Measurements from ENCODE around the gene ADAM22. TPM values are rescaled to one million over a fixed set of nuclear protein-coding genes. Genes with fewer than 3 reads are reported as not detected.
"Not testable (repeated sequence)": the region's sequence is repeated elsewhere in the genome, so short reads cannot be mapped to it uniquely, and the experiment has no call there.

Gene ADAM22
- total RNA-seq, 1 donor from 2014 or later, result 5.5 TPM

DNA sequence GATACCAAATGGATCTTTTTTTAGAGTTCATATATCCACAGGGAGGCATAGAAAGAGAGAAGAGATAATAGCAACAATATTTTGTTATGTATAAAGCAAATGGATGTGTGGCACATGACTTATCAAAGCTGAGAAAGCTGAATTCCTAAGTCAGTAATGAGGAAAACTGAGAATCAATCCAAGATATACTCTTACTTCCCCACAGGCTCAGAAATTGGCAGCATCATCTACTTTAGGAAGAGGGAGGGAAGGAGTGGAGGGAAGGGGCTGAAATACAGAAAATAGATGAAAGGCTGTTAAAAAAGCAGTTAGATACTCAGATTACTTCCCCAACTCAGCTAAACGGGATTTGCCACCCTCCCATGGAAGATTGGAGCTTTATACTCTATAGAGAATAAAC lies 222.3 kb downstream of the ADAM22 start:
- no peak for DNase-seq (ENCODE audit: low spot score)

DNA sequence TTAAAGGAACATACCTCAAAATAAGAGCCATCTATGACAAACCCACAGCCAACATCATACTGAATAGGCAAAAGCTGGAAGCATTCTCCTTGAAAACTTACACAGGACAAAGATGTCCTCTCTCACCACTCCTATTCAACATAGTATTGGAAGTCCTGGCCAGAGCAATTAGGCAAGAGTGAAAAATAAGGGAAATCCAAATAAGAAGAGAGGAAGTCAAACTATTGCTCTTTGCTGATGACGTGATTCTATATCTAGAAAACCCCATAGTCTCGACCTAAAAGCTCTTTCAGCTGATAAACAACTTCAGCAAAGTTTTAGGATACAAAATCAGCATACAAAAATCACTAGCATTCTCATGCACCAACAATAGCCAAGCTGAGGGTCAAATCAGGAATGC lies 225.7 kb downstream of the ADAM22 start:
- not testable (repeated sequence) for DNase-seq (ENCODE audit: low spot score)

DNA sequence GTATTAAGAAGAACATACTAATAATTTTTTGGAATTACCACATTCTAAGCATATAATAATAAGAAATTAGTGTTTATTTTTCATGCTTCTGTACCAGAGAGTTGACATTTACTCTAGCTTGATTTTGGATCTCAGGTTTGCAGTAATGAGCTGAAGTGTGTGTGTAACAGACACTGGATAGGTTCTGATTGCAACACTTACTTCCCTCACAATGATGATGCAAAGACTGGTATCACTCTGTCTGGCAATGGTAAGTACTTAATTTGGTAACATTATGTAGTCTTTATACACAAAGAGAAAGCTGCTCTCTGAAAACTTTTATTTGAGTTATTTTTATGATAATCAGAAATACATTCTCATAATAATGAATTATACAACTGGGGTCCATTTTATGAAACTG lies 231.6 kb downstream of the ADAM22 start:
- DNase-seq (ENCODE audit: low spot score), result no peak

DNA sequence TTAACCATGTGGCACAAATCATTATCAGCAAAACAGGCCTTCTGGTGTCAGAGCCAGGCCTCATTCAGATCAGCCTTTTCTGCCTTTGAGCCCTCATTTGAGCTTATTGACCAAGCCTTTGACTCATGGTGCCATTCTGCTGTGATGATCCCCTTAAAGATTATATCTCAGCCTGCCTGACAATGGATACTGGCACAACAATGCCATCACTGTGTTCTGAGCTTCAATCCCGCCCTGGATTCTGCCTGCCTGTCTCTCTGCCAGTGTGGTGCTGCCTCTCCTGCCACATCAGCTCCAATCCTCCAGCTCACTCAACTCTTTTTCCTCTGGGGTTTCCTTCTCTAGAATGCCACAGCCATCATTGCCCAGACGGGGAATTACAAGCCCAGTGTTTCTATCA lies 233.2 kb downstream of the ADAM22 start:
- no peak for DNase-seq (ENCODE audit: low spot score)

DNA sequence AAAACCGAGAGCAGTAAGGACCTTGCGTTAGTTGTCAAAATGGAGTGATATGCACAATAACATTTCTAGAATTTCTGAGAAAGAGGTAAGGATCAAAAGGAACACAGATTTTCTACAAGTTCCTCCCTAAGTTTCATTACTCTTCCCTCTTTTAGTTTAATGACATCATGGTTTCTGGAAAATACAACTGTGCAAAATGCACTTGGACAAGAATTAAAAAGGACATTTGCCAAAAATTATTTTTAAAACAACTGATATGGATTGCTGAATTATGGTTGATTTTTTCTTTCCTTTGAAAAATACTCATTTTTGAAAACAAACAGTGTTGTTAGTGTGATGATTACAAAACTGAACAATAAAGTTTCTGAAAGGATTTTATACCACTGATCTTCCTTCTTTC lies 233.7 kb downstream of the ADAM22 start:
- no peak for DNase-seq (ENCODE audit: low spot score)

DNA sequence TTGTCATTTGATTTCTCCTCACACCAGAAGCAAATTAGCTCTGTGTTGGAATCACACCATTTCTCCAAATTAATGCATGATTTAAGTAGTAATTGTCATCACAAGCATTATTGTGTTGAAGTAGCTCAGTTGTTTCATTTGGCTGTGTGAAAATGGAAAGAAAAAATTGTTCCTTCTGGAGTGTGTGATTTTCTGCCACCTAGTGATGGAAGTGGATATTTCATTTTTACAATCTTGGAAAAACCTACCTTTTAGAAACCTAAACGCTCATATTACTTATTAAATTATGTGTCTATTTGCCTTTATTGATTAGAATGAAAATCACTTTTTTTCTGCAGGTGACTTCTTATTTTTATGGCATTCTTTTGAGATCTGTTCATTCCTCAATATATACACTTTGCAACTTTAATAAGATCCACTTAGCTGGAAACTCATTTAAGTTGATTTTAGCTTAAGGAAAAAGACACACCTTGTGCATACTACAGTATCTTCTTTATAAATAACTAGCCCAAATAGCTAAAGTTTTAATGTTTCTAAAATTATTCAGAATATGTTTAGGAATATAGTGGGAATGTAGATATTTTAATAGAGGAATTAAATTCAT lies 235.8 kb downstream of the ADAM22 start:
- DNase-seq (ENCODE audit: low spot score), result peak; percentile 34

DNA sequence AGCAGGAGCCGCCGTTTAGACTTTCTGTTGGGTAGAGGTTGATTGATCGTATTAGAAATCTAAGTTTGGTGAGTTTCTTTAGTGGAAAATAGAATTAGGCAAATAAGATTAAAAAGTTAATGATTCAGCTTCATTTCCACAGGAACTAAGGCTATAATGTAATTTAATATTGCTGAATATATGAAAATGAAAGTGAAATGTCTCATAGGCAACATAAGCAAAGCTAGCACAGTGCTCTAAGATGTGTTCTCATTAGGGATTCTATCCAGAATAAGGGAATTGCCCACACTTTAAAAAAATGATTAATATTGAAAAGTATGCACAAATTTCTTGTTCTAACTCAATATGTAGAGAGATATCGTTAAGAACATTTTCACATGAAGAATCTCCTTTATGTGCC lies 238.8 kb downstream of the ADAM22 start:
- DNase-seq (ENCODE audit: low spot score), result no peak

DNA sequence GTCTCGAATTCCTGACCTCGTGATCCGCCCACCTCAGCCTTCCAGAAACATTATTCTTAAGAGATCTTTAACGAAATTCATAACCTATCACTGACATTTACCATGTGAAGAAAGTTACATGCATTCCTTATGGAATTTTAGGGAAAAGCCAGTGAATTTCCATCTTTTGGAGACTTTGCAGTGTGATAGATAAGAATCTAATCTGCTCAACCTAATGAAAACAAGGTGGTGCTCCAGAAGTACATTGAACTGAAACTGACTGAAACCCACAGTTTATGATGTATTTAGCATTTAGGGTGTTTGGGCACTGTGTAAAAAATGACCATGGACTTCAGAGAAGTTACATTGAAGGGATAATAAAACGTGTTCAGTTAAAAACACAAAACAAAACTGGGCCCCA lies 242.1 kb downstream of the ADAM22 start:
- DNase-seq (ENCODE audit: low spot score), result no peak

DNA sequence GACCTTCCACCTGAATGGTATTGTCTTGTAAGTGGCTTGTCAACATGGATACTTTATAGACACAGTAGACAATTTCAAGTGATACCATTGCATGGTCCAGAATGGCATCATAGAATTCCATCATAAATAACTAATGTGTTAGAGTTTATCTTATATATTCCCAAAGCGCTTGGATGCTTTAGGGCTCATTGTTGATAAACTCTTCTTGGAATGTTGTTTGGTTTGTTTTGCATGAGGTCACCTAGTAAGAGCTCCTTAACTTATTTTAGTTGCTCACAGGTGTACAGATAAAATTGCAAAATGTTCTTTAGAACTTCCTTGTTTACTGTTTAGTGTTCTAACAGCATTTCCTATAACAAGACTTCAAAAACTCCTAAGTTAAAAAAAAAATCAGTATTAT lies 249.0 kb downstream of the ADAM22 start:
- DNase-seq (ENCODE audit: low spot score), result no peak

DNA sequence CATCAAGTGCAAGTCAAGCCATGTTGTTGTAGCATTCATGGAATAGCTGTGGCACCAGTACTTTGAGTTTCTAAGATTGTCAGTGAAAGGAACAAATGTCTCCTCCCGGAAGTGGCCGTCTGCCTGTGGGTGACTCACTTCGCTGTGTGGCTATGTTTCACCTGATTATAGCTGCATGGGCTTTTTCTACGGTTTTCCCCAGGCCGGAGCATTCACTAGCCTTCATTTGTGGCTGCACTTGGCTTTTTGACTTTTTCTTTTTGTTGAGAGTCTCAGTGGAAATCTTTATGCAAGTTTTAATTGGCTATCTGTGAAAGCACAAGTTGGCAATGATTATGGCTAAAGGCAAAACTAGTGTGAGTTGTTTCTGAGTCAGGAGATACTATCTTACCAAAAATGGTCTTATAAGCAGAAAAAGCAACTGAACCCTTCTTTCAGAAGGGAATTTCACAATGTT lies 250.8 kb downstream of the ADAM22 start:
- DNase-seq (ENCODE audit: low spot score), result no peak

DNA sequence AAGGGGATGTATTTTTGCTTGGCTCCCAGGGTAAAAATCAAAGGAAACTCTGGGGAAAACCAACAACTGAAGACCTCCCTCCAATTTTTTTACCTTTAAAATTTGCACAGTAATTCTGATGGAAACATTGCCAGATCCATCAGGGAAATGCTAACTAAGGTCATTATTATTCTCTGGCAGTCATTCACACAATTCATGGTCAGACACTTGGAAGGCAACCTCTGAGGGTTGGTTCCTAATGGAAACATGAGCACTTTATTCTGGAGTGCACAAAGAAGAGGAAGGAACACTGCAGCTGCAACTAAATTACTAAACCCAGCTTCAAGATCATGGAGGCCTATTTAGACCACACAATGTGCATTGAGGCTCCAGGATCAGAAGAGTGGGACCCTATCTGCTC lies 251.6 kb downstream of the ADAM22 start:
- DNase-seq (ENCODE audit: low spot score), result no peak

DNA sequence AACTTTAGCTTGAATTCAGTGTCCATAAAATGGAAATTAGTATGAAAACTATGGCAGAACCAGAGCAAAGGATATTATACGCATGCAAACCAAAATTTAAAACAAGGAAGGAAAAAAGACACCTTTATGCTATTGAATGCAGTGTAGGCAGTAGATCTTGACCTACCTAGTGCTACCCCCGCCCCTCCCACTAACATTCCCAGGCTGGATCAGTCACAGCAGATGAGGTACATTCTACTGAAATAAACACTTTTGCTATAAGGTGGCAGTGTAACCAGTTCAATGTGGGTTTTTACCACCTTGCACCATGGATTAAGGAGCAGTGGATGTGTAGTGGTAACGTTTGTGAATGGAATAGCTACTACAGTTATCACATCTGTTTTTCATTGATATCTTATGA lies 257.9 kb downstream of the ADAM22 start:
- DNase-seq (ENCODE audit: low spot score), result no peak

DNA sequence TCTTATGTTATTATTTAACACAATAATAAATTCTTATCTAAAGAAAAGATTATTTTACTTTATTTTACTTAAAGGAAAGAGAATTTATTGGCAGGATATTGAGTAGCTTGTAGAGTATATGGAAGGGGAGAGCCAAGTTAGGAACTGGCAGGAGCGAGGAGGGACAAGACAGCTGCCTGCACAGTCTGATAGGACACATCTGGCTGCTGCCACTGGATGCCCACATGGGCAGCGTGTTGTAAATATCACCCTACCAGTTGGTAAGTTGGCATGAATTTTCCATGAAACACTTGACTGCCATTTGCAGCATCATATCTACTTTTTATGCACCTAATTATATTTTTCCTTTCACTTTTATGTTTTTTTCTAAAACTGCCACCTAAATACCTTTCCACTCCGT lies 266.2 kb downstream of the ADAM22 start:
- DNase-seq (ENCODE audit: low spot score), result no peak

DNA sequence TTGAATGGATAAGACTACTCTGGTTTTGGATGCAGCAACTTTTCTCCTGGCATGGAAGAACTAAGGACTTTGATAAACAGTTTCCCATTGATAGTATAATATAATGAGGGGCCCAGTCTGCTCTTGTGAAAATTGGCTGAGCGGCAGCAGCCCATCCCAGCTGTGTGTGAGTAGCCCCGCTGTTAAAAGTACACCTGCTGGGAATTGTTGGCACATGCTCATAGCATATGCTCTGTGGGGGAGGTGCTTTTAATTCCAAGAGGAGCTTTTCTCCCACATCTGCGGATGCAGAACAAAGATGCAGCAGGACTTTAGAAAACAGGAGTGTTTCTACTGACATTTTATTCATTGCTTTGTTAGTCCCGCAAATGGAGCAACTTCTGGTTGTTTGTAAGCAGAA lies 266.7 kb downstream of the ADAM22 start:
- DNase-seq (ENCODE audit: low spot score), result no peak

DNA sequence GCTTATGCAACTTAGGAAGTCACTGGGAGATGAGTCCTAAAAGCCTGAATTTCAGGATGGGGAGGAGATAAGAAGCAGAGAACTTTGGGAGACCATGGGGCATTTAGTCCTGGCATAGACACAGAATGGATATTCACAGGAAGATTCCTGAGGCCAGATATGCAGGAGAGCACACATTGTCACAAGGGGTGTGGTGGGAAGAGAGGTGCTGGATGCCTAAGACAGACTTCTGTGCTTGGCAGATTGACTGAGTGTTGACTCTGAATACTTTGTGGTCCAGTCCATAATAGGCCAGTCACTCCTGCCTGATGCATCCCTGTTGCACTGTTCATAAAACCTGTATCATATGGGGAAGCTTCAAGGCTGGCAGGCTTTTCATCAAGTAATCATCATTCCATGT lies 267.3 kb downstream of the ADAM22 start:
- DNase-seq (ENCODE audit: low spot score), result no peak

DNA sequence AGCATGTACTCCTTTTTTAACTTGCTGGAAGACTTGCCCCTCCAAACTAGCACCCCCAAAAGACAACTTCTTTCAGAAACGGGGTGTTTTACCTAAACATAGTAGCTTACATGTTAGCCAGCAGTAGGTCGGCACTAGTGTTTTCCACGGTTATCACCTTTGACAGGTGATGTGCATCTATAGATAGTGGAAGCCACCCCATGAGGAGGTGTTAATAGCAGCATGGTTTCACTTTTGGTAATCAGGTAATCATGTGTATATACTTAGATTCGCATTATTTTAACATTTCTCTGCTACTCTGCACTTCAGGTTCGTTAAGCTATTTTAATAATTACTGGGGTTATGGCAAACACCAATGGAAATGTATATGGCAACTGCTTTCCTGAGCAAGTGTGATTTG lies 268.2 kb downstream of the ADAM22 start:
- no peak for DNase-seq (ENCODE audit: low spot score)

DNA sequence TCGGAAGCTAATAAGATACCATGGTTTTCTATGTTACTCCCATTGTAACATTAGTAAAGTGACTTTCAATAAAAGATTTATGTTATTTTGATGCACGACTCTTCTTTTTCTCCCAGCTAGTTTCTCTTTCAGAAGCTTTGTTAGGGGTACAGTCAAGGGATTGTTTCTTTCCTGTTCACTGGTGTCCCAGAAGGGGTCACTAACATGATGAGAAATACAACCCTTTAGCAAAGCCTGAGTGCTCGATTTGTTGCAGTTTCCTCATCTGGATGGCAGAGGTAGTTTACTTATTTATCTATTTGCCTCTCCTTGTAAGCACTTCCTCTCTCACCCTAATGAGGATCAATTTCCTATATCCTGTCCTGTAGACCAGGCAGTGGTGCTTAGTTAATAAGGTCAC lies 268.7 kb downstream of the ADAM22 start:
- no peak for DNase-seq (ENCODE audit: low spot score)

DNA sequence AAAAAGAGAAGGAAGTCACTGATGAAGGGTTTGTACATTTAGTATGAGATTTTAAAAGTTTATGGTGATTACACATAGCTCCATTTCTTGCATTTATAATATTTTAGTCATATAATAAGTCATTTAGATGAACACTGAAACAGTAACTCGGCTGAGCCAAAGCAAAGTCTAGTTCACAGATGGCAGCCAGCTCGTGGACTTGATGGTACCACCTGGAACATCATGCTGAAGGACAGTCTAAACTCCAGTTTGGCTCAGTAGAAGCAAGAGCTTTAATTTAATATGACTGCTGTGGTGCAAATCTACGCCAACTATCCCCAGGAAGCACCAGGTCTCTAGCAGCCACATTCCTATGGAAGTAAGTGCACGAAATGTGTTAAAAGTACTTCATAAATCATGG lies 269.4 kb downstream of the ADAM22 start:
- no peak for DNase-seq (ENCODE audit: low spot score)

DNA sequence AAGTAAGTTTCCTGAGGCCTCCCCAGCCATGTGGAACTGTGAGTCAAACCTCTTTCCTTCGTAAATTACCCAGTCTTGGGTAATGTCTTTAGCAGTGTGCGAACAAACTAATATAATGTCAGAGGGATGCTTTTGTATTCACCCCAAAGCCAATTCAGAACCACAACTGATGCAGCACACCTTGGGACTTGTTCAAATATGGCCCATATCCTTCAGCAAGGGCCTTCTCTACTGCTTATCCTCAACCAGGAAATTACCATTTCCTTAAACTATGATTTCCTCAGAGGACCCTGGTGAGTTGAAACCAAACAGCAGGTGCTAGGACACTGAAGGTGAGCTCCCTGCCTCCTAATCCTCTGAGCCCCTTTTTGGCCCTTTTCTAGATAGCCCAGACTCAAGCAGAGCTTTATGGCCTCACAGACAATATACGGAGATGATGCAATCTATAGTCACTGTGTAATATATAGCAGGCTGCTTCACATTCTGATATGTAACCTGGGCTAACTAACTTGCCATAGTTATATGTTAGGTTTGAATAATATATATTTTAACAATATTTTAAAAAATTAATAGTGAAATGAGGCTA lies 270.6 kb downstream of the ADAM22 start:
- no peak for DNase-seq (ENCODE audit: low spot score)

DNA sequence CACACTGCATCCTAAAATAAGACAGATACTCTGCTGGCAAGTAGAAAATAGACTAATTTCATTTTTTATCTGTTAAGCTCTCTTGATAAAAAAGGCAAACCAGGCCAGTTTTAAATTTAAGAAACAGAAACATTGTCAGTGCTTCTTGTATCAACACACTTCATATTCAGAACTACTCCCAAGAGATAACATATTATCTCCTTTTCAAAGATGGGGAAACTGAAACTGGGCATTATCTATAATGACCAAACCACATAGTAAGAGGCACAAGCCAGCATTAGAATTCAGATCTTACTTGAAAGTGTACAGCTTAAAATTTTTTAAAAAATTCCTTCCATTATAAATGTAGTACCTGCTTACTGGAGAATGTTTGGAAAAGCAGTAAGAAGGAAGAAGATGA lies 271.1 kb downstream of the ADAM22 start:
- no peak for DNase-seq (ENCODE audit: low spot score)

DNA sequence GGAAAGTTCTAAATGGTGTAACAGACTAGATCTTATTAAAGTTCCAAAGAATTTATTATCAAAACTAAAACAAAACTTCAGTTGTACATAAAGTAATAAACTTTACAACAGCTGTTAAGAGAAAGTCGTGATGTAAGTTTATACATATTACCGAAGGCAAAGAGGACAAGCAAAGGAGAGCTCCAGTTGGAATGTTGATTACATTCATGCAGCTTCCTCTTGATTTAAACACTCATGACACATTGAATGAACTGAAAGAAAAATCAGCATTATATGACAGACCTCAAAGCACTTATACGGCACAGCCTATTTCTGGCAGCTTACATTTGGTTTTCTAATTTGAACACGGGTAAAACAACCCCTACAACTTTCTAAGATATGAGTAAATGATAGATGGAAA lies 272.2 kb downstream of the ADAM22 start:
- no peak for DNase-seq (ENCODE audit: low spot score)

DNA sequence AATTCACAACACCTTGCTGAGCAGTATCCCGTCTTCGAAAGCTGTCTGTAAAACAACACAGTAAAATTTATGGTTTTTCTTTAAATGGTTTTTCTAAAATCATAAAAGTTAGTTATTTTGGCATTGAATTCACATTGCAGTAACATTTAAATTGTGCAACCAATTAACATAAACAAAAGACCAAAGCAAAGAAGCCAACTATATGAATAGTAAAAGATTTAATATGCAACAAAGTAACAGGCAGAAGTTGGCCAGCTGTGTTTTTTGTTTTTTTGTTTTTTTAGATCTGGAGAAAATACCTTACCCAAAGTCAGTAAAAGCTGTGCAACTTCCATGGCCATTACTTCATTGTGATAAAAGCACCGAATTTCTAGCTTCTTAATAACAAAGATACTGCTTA lies 274.5 kb downstream of the ADAM22 start:
- no peak for DNase-seq (ENCODE audit: low spot score)

DNA sequence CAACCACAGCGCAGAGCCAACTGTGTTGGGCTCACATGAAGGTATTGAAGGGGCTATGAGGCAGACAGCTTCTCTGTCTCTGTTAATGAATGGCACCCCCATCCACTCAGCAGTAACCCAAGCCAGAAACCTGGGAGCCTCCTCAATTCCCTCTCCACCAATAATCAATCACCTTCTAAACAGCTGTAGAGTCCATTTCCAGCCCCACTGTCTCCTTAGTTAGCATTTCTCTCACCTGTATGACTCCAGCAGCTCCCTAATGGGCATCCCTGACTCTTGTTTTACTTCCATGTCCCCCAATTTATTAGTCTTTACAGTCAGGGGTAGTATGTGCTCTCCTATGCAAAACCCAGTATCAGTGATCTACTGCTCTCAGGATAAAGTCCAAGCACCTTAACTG lies 278.9 kb downstream of the ADAM22 start:
- DNase-seq (ENCODE audit: low spot score), result no peak

DNA sequence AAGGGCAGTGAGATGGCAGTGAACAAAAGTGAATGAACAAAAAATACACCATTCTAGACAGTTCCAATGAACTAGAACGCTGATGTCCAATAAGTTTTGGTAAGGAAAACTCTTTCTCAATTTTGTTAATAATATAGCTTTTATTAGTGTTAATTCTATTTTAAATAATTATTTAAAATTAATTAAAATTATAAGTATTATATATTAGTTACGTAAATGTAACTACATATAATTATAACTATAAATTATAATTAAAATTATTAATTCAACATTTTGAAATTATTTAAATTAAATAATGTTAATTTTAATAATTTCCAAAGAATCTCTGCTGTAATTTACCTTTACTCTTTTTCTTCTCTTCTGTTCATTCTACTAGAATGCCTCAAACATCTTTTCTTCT lies 280.4 kb downstream of the ADAM22 start:
- DNase-seq (ENCODE audit: low spot score), result no peak
